Endodermal cell (in vitro differentiated cells): ENCODE results near the gene CLCNKB. TPM values are rescaled to one million over a fixed set of nuclear protein-coding genes. Genes with fewer than 3 reads are reported as not detected.
"Not testable (repeated sequence)": the region's sequence is repeated elsewhere in the genome, so short reads cannot be mapped to it uniquely, and the experiment has no call there.

Source experiments
- DNase-seq: peaks from one replicate; pipeline ENCODE4 v3.0.0-alpha.2; 2017
- H3K27ac ChIP-seq: 2 replicates; pipeline ENCODE4 v1.5.1; 2013; ENCODE audit warnings: mild to moderate bottlenecking, low read depth, low read length, moderate library complexity
- H3K27me3 ChIP-seq: 2 replicates; pipeline ENCODE4 v1.6.1; 2013; ENCODE audit warnings: mild to moderate bottlenecking, low read length, moderate library complexity; ENCODE audit not compliant: insufficient read depth, control insufficient read depth, poor library complexity, severe bottlenecking
- H3K36me3 ChIP-seq: 2 replicates; pipeline ENCODE4 v1.7.0; 2013; ENCODE audit warnings: mild to moderate bottlenecking, low read length, moderate library complexity; ENCODE audit not compliant: control insufficient read depth, insufficient read depth
- H3K4me1 ChIP-seq: one replicate; pipeline ENCODE4 v1.7.0; 2013; ENCODE audit warnings: low read length; ENCODE audit not compliant: control insufficient read depth, insufficient read depth
- H3K4me3 ChIP-seq: 2 replicates; pipeline ENCODE4 v1.5.1; 2013; ENCODE audit warnings: mild to moderate bottlenecking, low read length, moderate library complexity
- H3K9ac ChIP-seq: 2 replicates; pipeline ENCODE4 v1.6.1; 2013; ENCODE audit warnings: mild to moderate bottlenecking, low read length, moderate library complexity; ENCODE audit not compliant: poor library complexity, severe bottlenecking; ENCODE audit errors: extremely low read depth
- H3K9me3 ChIP-seq: 2 replicates; pipeline ENCODE4 v1.6.1; 2013; ENCODE audit warnings: mild to moderate bottlenecking, low read length, moderate library complexity; ENCODE audit not compliant: control insufficient read depth
- H3K27ac Mint-ChIP-seq: 2 replicates; pipeline ENCODE4 v1.8.0; 2020; ENCODE audit warnings: mixed read lengths
- H3K27me3 Mint-ChIP-seq: 2 replicates; pipeline ENCODE4 v1.8.0; 2021; ENCODE audit warnings: mild to moderate bottlenecking, mixed read lengths; ENCODE audit not compliant: insufficient read depth
- H3K36me3 Mint-ChIP-seq: 2 replicates; pipeline ENCODE4 v1.8.0; 2020; ENCODE audit warnings: low read depth, mixed read lengths
- H3K4me1 Mint-ChIP-seq: 2 replicates; pipeline ENCODE4 v1.8.0; 2020; ENCODE audit warnings: mixed read lengths
- H3K4me3 Mint-ChIP-seq: 2 replicates; pipeline ENCODE4 v1.8.0; 2020; ENCODE audit warnings: mild to moderate bottlenecking, moderate library complexity, mixed read lengths
- H3K9me3 Mint-ChIP-seq: 2 replicates; pipeline ENCODE4 v1.8.0; 2020; ENCODE audit warnings: mild to moderate bottlenecking, mixed read lengths
- CTCF ChIP-seq: fragments of 200-600 bp; sonication (generic); conservative IDR thresholded peaks from 2 replicates; pipeline ENCODE4 v1.5.0; 2021; ENCODE audit warnings: antibody characterized with exemption, mild to moderate bottlenecking
- WGBS, 2 experiments: methylation state at CpG; one replicate each; pipeline versions ENCODE4 v1.1.5 to v1.1.7; 2013; ENCODE audit warnings: missing lambda C conversion rate in 2 of 2, mixed read lengths in 1 of 2; ENCODE audit not compliant: insufficient coverage in 1 of 2, insufficient read length in 1 of 2; 5-methylcytosine and 5-hydroxymethylcytosine counted together
- total RNA-seq, 2 donors: library from RNA; stranded (reverse); fragmentation: NEBNext Ultra II Directional in 1 of 2; extraction: Animal tissue kit (Norgen Biotek cat#: 25700) in 1 of 2; gene quantifications; 2 replicates in 1 of 2; 3 replicates in 1 of 2; pipeline ENCODE4 v1.2.1, GENCODE V29; 2021

Gene CLCNKB
- total RNA-seq, 2 donors from 2014 or later, result 3.6 to 3.7 TPM

GRCh38 chr1:16029288-16029687, 14.3 kb upstream of the CLCNKB start:
- Mint-ChIP-seq H3K27ac (no peak overlapping the region), H3K36me3 (no peaks in the 10 kb centered on the region), H3K9me3 (no peaks in the 10 kb centered on the region), H3K4me3 (no peak overlapping the region), H3K4me1 (peaks cover 9% of the 10 kb centered on the region), H3K27me3 (peaks cover 20% of the 10 kb centered on the region)
- no peak overlapping the region for H3K4me3 ChIP-seq
- 94% methylated on average over 1 of the region's 1 CpG; no CpG with 5 or more reads in 1 of the 2 experiments for WGBS, 2 experiments
- no peak overlapping the region for H3K27ac ChIP-seq
- no peak overlapping the region for H3K9ac ChIP-seq
- H3K36me3 ChIP-seq, result no peaks in the 10 kb centered on the region
- no peak for TF ChIP-seq CTCF
- no peak for DNase-seq
- H3K9me3 ChIP-seq, result no peaks in the 10 kb centered on the region
- H3K27me3 ChIP-seq, result no peaks in the 10 kb centered on the region
- H3K4me1 ChIP-seq, result no peaks in the 10 kb centered on the region

- DNase-seq, result no peak
- peaks cover 9% of the 10 kb centered on the region for H3K4me1 Mint-ChIP-seq
- H3K4me3 ChIP-seq, result no peak overlapping the region
- no peak overlapping the region for H3K9ac ChIP-seq
- no peaks in the 10 kb centered on the region for H3K36me3 Mint-ChIP-seq
- TF ChIP-seq CTCF, result no peak
- H3K27me3 Mint-ChIP-seq, result peaks cover 6% of the 10 kb centered on the region
- H3K27ac Mint-ChIP-seq, result no peak overlapping the region
- H3K4me1 ChIP-seq, result no peaks in the 10 kb centered on the region
- H3K27ac ChIP-seq, result no peak overlapping the region
- H3K9me3 ChIP-seq, result no peaks in the 10 kb centered on the region
- no peak overlapping the region for H3K4me3 Mint-ChIP-seq
- 95 to 96% methylated on average over 5 to 8 of the region's 8 CpGs for WGBS, 2 experiments
- no peaks in the 10 kb centered on the region for H3K9me3 Mint-ChIP-seq
- no peaks in the 10 kb centered on the region for H3K27me3 ChIP-seq
- H3K36me3 ChIP-seq, result no peaks in the 10 kb centered on the region
Measured at GRCh38 chr1:16031551-16031950, 12.0 kb upstream of the CLCNKB start.

GRCh38 chr1:16032388-16033102, 11.0 kb upstream of the CLCNKB start:
- no peak overlapping the region for H3K27ac ChIP-seq
- H3K4me1 ChIP-seq, result no peaks in the 10 kb centered on the region
- no peak overlapping the region for H3K4me3 ChIP-seq
- Mint-ChIP-seq H3K4me1 (peaks cover 9% of the 10 kb centered on the region), H3K4me3 (no peak overlapping the region), H3K36me3 (no peaks in the 10 kb centered on the region), H3K9me3 (no peaks in the 10 kb centered on the region), H3K27me3 (peaks cover 7% of the 10 kb centered on the region), H3K27ac (no peak overlapping the region)
- no peaks in the 10 kb centered on the region for H3K9me3 ChIP-seq
- peak; percentile 99 for DNase-seq
- no peak overlapping the region for H3K9ac ChIP-seq
- H3K36me3 ChIP-seq, result no peaks in the 10 kb centered on the region
- H3K27me3 ChIP-seq, result no peaks in the 10 kb centered on the region
- peak; percentile 95 for TF ChIP-seq CTCF
- 67 to 70% methylated on average over 8 to 18 of the region's 18 CpGs for WGBS, 2 experiments

- not testable (repeated sequence) for H3K9me3 Mint-ChIP-seq, H3K9ac ChIP-seq, H3K4me3 Mint-ChIP-seq, H3K27me3 ChIP-seq, H3K4me1 Mint-ChIP-seq, H3K27me3 Mint-ChIP-seq, H3K36me3 ChIP-seq, H3K36me3 Mint-ChIP-seq, H3K9me3 ChIP-seq, H3K27ac ChIP-seq, H3K4me3 ChIP-seq, H3K27ac Mint-ChIP-seq, H3K4me1 ChIP-seq, DNase-seq
- 0 to 62% methylated on average over 1 to 7 of the region's 7 CpGs for WGBS, 2 experiments
Measured at GRCh38 chr1:16033103-16033632, 10.4 kb upstream of the CLCNKB start.

GRCh38 chr1:16036461-16036860, 7.1 kb upstream of the CLCNKB start:
- H3K4me1 Mint-ChIP-seq, H3K4me3 ChIP-seq, H3K27ac ChIP-seq, H3K36me3 Mint-ChIP-seq, DNase-seq, H3K27ac Mint-ChIP-seq, H3K4me1 ChIP-seq, H3K27me3 ChIP-seq, H3K4me3 Mint-ChIP-seq, H3K9ac ChIP-seq, H3K9me3 ChIP-seq, H3K27me3 Mint-ChIP-seq, H3K36me3 ChIP-seq, H3K9me3 Mint-ChIP-seq: not testable (repeated sequence)
- WGBS, 2 experiments, result 88% methylated on average over 6 of the region's 11 CpGs; no CpG with 5 or more reads in 1 of the 2 experiments
